Measurements from ENCODE around the gene ENTPD8.
A peak's percentile ranks its signal among the peaks of the same experiment; 100 is the strongest.

ENTPD8 gene

GRCh38 chr9:137431416-137431931 is 9.7 kb downstream of the ENTPD8 start:
- DNase-seq (ENCODE audit: low read depth in 2 of 2), result no peak

GRCh38 chr9:137430723-137431415 is 10.3 kb downstream of the ENTPD8 start:
- no peak for DNase-seq (ENCODE audit: low read depth in 2 of 2)

- DNase-seq (ENCODE audit: low read depth in 2 of 2), result no peak
These were observed 11.0 kb downstream of the ENTPD8 start for GRCh38 chr9:137429974-137430722.

DNA sequence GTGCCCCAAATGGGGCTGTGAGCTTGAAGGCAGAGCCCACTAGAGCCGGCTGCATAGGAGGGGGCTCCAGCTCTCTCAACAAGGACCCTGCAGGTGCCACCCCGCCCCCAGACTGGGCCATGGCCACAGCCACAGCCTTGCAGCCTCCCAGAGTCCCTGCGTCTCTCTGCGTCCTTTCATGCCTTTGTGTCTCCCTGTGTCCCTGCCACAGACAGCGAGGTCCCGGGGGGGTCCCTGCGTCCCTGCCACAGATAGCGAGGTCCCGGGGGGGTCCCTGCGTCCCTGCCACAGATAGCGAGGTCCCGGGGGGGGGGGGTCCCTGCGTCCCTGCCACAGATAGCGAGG is 11.6 kb downstream of the ENTPD8 start:
- no peak for DNase-seq (ENCODE audit: low read depth in 2 of 2)

DNA sequence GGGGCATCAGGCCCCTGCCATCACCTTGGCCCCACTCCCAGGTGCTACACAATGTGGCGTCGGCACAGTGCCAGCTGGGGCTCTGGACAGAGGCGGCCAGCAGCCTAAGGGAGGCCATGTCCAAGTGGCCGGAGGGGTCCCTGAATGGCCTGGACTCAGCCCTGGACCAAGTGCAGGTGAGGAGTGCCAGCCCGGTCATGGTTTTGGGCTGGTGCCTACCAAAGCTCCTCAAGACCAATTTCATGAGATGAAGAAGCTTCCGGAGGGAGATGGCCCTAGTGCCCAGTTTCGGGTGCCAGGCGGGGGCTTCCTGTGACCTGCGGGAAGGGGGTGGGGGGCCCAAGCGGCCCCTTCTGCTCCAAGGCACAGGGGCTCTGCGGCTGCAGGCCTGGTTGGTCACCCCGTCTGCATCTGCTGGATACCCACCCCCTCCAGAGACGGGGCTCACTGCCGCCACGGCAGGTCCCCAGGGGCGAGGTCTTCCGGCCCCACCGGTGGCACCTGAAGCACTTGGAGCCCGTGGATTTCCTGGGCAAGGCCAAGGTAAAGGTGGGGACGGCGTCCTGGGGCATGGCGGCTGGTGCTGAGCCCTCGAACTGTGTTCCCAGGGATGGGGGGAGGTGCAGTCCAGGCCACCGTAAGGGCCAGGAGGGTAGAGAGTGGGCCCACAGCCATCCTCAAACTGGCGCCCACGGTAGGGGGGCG is 12.2 kb downstream of the ENTPD8 start:
- DNase-seq (ENCODE audit: low read depth in 2 of 2), result no peak

DNA sequence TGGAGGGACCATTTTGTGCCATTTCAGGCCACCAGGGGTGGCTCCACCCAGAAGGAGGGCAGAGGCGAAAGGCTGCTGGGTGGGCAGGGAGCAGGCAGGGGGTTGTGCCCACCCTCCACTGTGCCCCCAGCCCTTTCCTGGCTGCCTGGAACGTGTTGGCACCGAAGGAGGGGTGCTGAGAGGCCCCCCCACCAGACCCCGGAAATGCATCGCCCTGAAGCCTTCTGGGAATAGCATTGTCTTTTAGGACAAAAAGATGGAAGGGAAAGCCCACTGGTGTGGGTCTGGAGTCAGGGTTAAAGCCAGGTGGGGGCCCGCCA is 12.9 kb downstream of the ENTPD8 start:
- no peak for DNase-seq (ENCODE audit: low read depth in 2 of 2)

- DNase-seq (ENCODE audit: low read depth in 2 of 2), result no peak
These were observed 13.5 kb downstream of the ENTPD8 start for GRCh38 chr9:137427454-137428310.

- no peak for DNase-seq (ENCODE audit: low read depth in 2 of 2)
These were observed 15.0 kb downstream of the ENTPD8 start for GRCh38 chr9:137426018-137426681.

- DNase-seq (ENCODE audit: low read depth in 2 of 2), result no peak
These were observed 17.5 kb downstream of the ENTPD8 start for GRCh38 chr9:137423514-137424291.

- peak; percentile 90 for DNase-seq (ENCODE audit: low read depth in 2 of 2)
These were observed 18.3 kb downstream of the ENTPD8 start, which contains the start of the genes EXD3 and NOXA1 for GRCh38 chr9:137422604-137423513. EXD3 (minus strand) TSS chr9:137423162; CDS start chr9:137395357, 27,805 bp downstream. NOXA1 (plus strand) TSS chr9:137423393; CDS start chr9:137423530, 137 bp downstream.

GRCh38 chr9:137421838-137422603 is 19.1 kb downstream of the ENTPD8 start:
- no peak for DNase-seq (ENCODE audit: low read depth in 2 of 2)

- DNase-seq (ENCODE audit: low read depth in 2 of 2), result no peak
These were observed 23.8 kb downstream of the ENTPD8 start for GRCh38 chr9:137417161-137418021.

- no peak for DNase-seq (ENCODE audit: low read depth in 2 of 2)
These were observed 24.5 kb downstream of the ENTPD8 start for GRCh38 chr9:137416563-137417151.

- no peak for DNase-seq (ENCODE audit: low read depth in 2 of 2)
These were observed 25.1 kb downstream of the ENTPD8 start for GRCh38 chr9:137416006-137416562.

- no peak for DNase-seq (ENCODE audit: low read depth in 2 of 2)
These were observed 25.7 kb downstream of the ENTPD8 start for GRCh38 chr9:137415451-137415850.

DNA sequence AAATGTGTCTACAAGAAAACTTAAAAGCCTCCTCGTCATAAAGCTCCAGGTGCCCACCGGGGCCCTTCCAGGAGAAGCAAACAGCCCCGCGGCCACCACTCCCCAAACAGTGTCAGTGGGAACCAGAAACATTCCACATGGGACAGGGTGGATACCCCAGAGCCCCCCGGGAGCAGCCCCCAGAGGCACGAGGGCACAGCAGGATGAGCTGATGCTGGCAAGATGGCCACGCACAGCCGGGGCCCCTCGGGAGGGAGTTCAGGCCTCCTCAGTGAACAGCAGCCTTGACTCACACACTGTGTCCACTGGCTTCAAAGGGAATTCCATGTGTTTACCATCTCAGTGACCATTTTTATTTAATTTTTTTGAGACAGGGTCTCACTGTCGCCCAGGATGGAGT is 28.7 kb downstream of the ENTPD8 start:
- DNase-seq (ENCODE audit: low read depth in 2 of 2), result no peak

Data from stimulated activated CD8-positive, alpha-beta memory T cell treated with anti-CD3 and anti-CD28 coated beads, Interleukin-15, amount 100 ng/mL, for 48 hours (primary cell).